MM.1S (cell line): ENCODE measurements around the gene FBXL13.

Experiments used
- CTCF ChIP-seq: fragments of 300-600 bp; sonication (generic); IDR thresholded peaks from 2 replicates; pipeline ENCODE4 v1.5.1; 2016; ENCODE audit warnings: antibody characterized with exemption, low read length, mixed read lengths
- EZH2phosphoT487 ChIP-seq: fragments of 300-600 bp; sonication (generic); IDR thresholded peaks from 2 replicates; pipeline ENCODE4 v1.6.1; 2018; ENCODE audit warnings: antibody characterized with exemption, low read length

- TF ChIP-seq CTCF: no peak
- no peak for TF ChIP-seq EZH2phosphoT487
These were observed 140.8 kb downstream of the FBXL13 start for GRCh38 chr7:102933763-102934162.
